GM19467 (cell line): ENCODE results near the gene AGPAT3.

Experiments used
- ATAC-seq: cut with Tn5 transposase; IDR thresholded peaks from one replicate; pipeline ENCODE4 v1.9.1; 2021; ENCODE audit warnings: mild to moderate bottlenecking, moderate library complexity; ENCODE audit not compliant: unreplicated experiment

AGPAT3 gene

GRCh38 chr21:43921571-43921978 is 56.6 kb downstream of the AGPAT3 start:
- ATAC-seq = no peak

- ATAC-seq = no peak
These were observed 57.2 kb downstream of the AGPAT3 start for GRCh38 chr21:43921979-43922945.

GRCh38 chr21:43922949-43923348 is 57.9 kb downstream of the AGPAT3 start:
- ATAC-seq = no peak

GRCh38 chr21:43923391-43923790 is 58.4 kb downstream of the AGPAT3 start:
- no peak for ATAC-seq

- no peak for ATAC-seq
These were observed 59.5 kb downstream of the AGPAT3 start for GRCh38 chr21:43924421-43925095.

- ATAC-seq = no peak
These were observed 60.1 kb downstream of the AGPAT3 start for GRCh38 chr21:43925096-43925481.

- no peak for ATAC-seq
These were observed 60.6 kb downstream of the AGPAT3 start for GRCh38 chr21:43925609-43926008.

- no peak for ATAC-seq
These were observed 61.2 kb downstream of the AGPAT3 start for GRCh38 chr21:43926196-43926595.

- ATAC-seq = no peak
These were observed 62.7 kb downstream of the AGPAT3 start for GRCh38 chr21:43927591-43928221.

GRCh38 chr21:43928222-43929125 is 63.5 kb downstream of the AGPAT3 start:
- no peak for ATAC-seq

GRCh38 chr21:43929217-43929971 is 64.4 kb downstream of the AGPAT3 start:
- no peak for ATAC-seq

- ATAC-seq = no peak
These were observed 65.2 kb downstream of the AGPAT3 start for GRCh38 chr21:43930074-43930847.

GRCh38 chr21:43930848-43931375 is 65.9 kb downstream of the AGPAT3 start:
- ATAC-seq = no peak

- no peak for ATAC-seq
These were observed 66.5 kb downstream of the AGPAT3 start for GRCh38 chr21:43931489-43931888.

GRCh38 chr21:43932005-43932404 is 67.0 kb downstream of the AGPAT3 start:
- ATAC-seq = no peak

GRCh38 chr21:43933199-43933598 is 68.2 kb downstream of the AGPAT3 start:
- no peak for ATAC-seq

GRCh38 chr21:43933680-43934079 is 68.7 kb downstream of the AGPAT3 start:
- no peak for ATAC-seq

- ATAC-seq = no peak
These were observed 69.1 kb downstream of the AGPAT3 start for GRCh38 chr21:43934116-43934515.
